Measurements from ENCODE around the gene B9D2. TPM values are rescaled to one million over a fixed set of nuclear protein-coding genes. Genes with fewer than 3 reads are reported as not detected.
A peak's percentile ranks its signal among the peaks of the same experiment; 100 is the strongest.

B9D2 gene, protein sequence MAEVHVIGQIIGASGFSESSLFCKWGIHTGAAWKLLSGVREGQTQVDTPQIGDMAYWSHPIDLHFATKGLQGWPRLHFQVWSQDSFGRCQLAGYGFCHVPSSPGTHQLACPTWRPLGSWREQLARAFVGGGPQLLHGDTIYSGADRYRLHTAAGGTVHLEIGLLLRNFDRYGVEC
- total RNA-seq: 8.6 and 10.7 TPM in 2 replicates
- long read RNA-seq: 0 reads

- no peaks in the 10 kb centered on the region for H3K27me3 Mint-ChIP-seq
- peak within 1 kb of the TSS; percentile 93 for H3K4me3 Mint-ChIP-seq (ENCODE audit: low read depth)
- H3K4me1 Mint-ChIP-seq (ENCODE audit: low read depth): peaks cover 11% of the 10 kb centered on the region
- H3K9me3 Mint-ChIP-seq (ENCODE audit: low read depth): no peaks in the 10 kb centered on the region
- peak; percentile 89 for DNase-seq (ENCODE audit: low spot score, unreplicated experiment)
- peaks cover 3% of the 10 kb centered on the region for H3K36me3 Mint-ChIP-seq (ENCODE audit: insufficient read depth)
- no peak for TF ChIP-seq CTCF (IDR thresholded peaks at IDR 0.05; ENCODE audit: unreplicated experiment)
- H3K27ac Mint-ChIP-seq: peak within 1 kb of the TSS; percentile 100
These were observed at the start of gene B9D2 for GRCh38 chr19:41363753-41364523. B9D2 (minus strand) TSS chr19:41364149; CDS start chr19:41363519, 630 bp downstream.

- no peak overlapping the region for H3K4me3 Mint-ChIP-seq (ENCODE audit: low read depth)
- peaks cover 12% of the 10 kb centered on the region for H3K4me1 Mint-ChIP-seq (ENCODE audit: low read depth)
- no peaks in the 10 kb centered on the region for H3K27me3 Mint-ChIP-seq
- H3K9me3 Mint-ChIP-seq (ENCODE audit: low read depth): no peaks in the 10 kb centered on the region
- H3K27ac Mint-ChIP-seq: no peak overlapping the region
- peaks cover 7% of the 10 kb centered on the region for H3K36me3 Mint-ChIP-seq (ENCODE audit: insufficient read depth)
- no peak for DNase-seq (ENCODE audit: low spot score, unreplicated experiment)
- no peak for TF ChIP-seq CTCF (IDR thresholded peaks at IDR 0.05; ENCODE audit: unreplicated experiment)
These were observed 49.0 kb upstream of the B9D2 start for GRCh38 chr19:41412953-41413352.

GRCh38 chr19:41411968-41412265, 48.0 kb upstream of the B9D2 start:
- no peak for TF ChIP-seq CTCF (IDR thresholded peaks at IDR 0.05; ENCODE audit: unreplicated experiment)
- no peak for DNase-seq (ENCODE audit: low spot score, unreplicated experiment)
- no peak overlapping the region for H3K4me3 Mint-ChIP-seq (ENCODE audit: low read depth)
- H3K36me3 Mint-ChIP-seq (ENCODE audit: insufficient read depth): peaks cover 6% of the 10 kb centered on the region
- no peaks in the 10 kb centered on the region for H3K27me3 Mint-ChIP-seq
- peaks cover 14% of the 10 kb centered on the region for H3K4me1 Mint-ChIP-seq (ENCODE audit: low read depth)
- H3K9me3 Mint-ChIP-seq (ENCODE audit: low read depth): no peaks in the 10 kb centered on the region
- no peak overlapping the region for H3K27ac Mint-ChIP-seq

DNA sequence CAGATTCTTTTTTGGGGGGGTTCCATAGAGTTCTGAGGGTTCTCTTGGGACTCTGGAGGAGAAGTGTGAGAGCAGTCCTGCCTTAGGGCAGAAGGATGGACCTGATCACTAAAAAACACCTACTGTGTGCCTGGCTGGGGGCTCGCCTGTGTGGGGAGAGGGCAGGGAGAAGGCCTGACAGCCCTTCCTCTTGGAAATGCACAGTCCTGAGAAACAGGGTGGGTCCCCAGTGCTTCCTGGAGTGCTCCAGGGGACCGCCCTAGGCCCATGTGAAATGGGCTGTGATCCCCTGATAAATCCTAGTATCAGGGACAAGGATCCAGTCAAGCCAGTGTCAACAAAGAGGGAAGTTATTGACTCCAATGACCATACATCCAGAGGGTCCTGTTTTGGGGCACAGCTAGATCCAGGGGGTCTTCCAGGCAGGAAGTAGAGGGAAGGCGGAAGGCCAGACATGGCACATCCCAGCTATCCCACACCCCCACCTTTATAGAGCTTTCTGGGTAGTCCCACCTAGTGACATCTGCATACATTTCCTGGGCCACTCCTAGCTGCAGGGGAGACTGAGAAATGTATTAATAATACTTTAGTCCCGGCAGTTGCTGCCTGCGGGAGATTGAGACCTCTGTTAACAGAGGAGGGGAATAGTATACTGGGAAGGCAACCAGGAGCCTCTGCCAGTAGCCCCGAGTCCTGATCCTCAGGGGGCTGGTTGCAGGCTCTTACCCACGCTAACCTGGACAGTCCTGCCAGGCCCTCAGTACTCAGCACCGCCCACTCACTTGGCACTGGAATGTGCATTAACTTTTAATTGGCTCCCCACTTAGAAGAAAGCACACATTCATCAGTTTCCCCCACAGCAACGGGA, 47.4 kb upstream of the B9D2 start:
- peaks cover 6% of the 10 kb centered on the region for H3K36me3 Mint-ChIP-seq (ENCODE audit: insufficient read depth)
- H3K4me3 Mint-ChIP-seq (ENCODE audit: low read depth): no peak overlapping the region
- TF ChIP-seq CTCF (IDR thresholded peaks at IDR 0.05; ENCODE audit: unreplicated experiment): no peak
- no peaks in the 10 kb centered on the region for H3K27me3 Mint-ChIP-seq
- no peaks in the 10 kb centered on the region for H3K9me3 Mint-ChIP-seq (ENCODE audit: low read depth)
- no peak for DNase-seq (ENCODE audit: low spot score, unreplicated experiment)
- no peak overlapping the region for H3K27ac Mint-ChIP-seq
- H3K4me1 Mint-ChIP-seq (ENCODE audit: low read depth): peaks cover 14% of the 10 kb centered on the region

DNA sequence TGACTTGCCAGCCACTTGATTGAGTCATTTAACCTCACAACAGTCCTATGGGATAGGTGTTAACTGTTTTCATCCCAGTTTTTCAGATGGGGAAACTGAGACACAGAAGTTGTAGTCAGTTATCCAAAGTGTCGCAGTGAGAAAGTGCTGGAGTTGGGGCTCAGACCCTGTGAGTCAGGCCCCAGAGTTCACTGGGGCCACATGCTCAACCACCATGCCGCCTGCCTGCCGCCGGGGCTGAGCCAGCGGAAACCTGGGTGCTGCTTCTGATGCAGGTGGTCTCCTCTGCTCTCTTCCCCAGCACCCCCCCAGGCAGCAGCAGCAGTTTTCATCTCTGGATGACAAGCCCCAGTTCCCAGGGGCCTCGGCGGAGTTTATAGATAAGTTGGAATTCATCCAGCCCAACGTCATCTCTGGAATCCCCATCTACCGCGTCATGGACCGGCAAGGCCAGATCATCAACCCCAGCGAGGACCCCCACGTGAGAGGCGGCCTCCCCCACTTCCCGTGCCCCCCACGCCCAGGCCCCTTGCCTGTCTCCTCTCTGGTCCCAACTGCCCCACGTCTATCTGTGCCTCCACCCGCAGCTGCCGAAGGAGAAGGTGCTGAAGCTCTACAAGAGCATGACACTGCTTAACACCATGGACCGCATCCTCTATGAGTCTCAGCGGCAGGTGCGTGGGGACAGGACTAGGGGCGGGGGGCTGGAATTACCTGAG, 46.5 kb upstream of the B9D2 start:
- H3K9me3 Mint-ChIP-seq (ENCODE audit: low read depth): no peaks in the 10 kb centered on the region
- H3K27me3 Mint-ChIP-seq: no peaks in the 10 kb centered on the region
- H3K36me3 Mint-ChIP-seq (ENCODE audit: insufficient read depth): peaks cover 6% of the 10 kb centered on the region
- H3K4me1 Mint-ChIP-seq (ENCODE audit: low read depth): peaks cover 14% of the 10 kb centered on the region
- DNase-seq (ENCODE audit: low spot score, unreplicated experiment): no peak
- peak overlapping the region; percentile 97 for H3K27ac Mint-ChIP-seq
- TF ChIP-seq CTCF (IDR thresholded peaks at IDR 0.05; ENCODE audit: unreplicated experiment): no peak
- no peak overlapping the region for H3K4me3 Mint-ChIP-seq (ENCODE audit: low read depth)

Data from progenitor cell of endocrine pancreas (in vitro differentiated cells).